Activated CD8-positive, alpha-beta T cell treated with anti-CD3 and anti-CD28 coated beads for 36 hours (primary cell): ENCODE data around the gene CYP2A7. TPM values are rescaled to one million over a fixed set of nuclear protein-coding genes. Genes with fewer than 3 reads are reported as not detected.
"Not testable (repeated sequence)": the region's sequence is repeated elsewhere in the genome, so short reads cannot be mapped to it uniquely, and the experiment has no call there.

Experiments used
- ATAC-seq: fragments of 200-7000 bp; cut with Tn5 transposase; one replicate; pipeline ENCODE4 v1.10.0; 2021; ENCODE audit warnings: mild to moderate bottlenecking, moderate library complexity
- CTCF ChIA-PET: fragments of 350-600 bp; sonication (Branson Sonifier 250); formaldehyde crosslinking; loops from one replicate; lab custom pipeline; 2021; ENCODE audit warnings: antibody characterized with exemption; lab: Charles Lee
- POLR2A ChIA-PET: fragments of 350-600 bp; sonication (Branson Sonifier 250); formaldehyde crosslinking; loops from one replicate; lab custom pipeline; 2021; ENCODE audit warnings: antibody characterized with exemption; lab: Charles Lee
- DNase-seq: peaks from one replicate; pipeline ENCODE4 v3.0.0-alpha.2; 2020
- H3K27ac Mint-ChIP-seq: one replicate; pipeline ENCODE4 v1.8.0; 2021; ENCODE audit warnings: mild to moderate bottlenecking, mixed read lengths
- H3K27me3 Mint-ChIP-seq: one replicate; pipeline ENCODE4 v1.8.0; 2021; ENCODE audit warnings: mixed read lengths
- H3K36me3 Mint-ChIP-seq: one replicate; pipeline ENCODE4 v1.8.0; 2021; ENCODE audit warnings: low read depth, mixed read lengths
- H3K4me1 Mint-ChIP-seq: one replicate; pipeline ENCODE4 v1.8.0; 2021; ENCODE audit warnings: low read depth, mixed read lengths
- H3K4me3 Mint-ChIP-seq: one replicate; pipeline ENCODE4 v1.8.0; 2021; ENCODE audit warnings: mild to moderate bottlenecking, moderate library complexity, mixed read lengths
- H3K9me3 Mint-ChIP-seq: one replicate; pipeline ENCODE4 v1.8.0; 2021; ENCODE audit warnings: mixed read lengths
- intact Hi-C: fragments of 100-400 bp; cut with micrococcal nuclease; formaldehyde crosslinking; loops from one replicate; pipeline ENCODE4 v1.10.0; 2022
- total RNA-seq, 2 experiments: library from RNA; stranded (reverse); gene quantifications; one replicate each; pipeline ENCODE4 v1.2.3, GENCODE V29; 2021
- TF ChIP-seq, protein P1 (sequence below): fragments of 200-600 bp; IDR thresholded peaks from one replicate; pipeline ENCODE4 v1.8.0; 2022; ENCODE audit warnings: antibody characterized with exemption, mild to moderate bottlenecking

Gene CYP2A7
- total RNA-seq, 2 experiments from 2014 or later, result not detected

DNA sequence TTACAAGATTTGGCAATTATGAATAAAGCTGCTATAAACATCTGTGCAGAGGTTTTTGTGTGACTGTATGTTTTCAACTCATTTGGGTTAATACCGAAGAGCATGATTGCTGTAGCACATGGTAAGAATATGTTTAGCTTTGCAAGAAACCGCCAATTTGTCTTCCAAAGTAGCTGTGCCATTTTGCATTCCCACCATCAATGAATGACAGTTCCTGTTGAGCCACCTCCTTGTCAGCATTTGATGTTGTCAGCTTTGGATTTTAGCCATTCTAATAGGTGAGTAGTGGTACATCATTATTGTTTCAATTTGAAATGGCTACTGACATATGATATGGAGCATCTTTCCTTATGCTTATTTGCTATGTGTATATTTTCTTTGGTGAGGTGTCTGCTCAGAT is 8.2 kb downstream of the CYP2A7 start:
- Mint-ChIP-seq H3K4me1 (peaks cover 14% of the 10 kb centered on the region), H3K27me3 (peaks cover 25% of the 10 kb centered on the region)
- H3K36me3 Mint-ChIP-seq, POLR2A ChIA-PET, intact Hi-C loops, H3K4me3 Mint-ChIP-seq, CTCF ChIA-PET, DNase-seq, H3K9me3 Mint-ChIP-seq, H3K27ac Mint-ChIP-seq, ATAC-seq: not testable (repeated sequence)

DNA sequence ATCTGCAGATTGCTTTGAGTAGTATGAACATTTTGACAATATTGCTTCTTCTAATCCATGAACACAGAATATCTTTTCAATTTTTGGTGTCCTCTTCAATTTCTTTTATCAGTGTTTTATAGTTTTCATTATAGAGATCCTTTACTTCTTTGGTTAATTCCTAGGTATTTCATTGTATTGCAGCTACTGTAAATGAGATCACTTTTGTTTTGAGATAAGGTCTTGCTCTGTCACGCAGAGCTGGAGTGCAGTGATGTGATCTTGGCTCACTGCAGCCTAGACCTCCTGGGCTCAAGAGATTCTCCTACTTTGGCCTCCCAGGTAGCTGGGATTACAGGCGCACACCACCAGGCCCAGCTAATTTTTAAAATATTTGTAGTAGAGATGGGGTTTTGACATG is 9.8 kb downstream of the CYP2A7 start:
- H3K4me3 Mint-ChIP-seq, result no peak overlapping the region
- intact Hi-C loops, result no loop called here
- no peak overlapping the region for H3K27ac Mint-ChIP-seq
- H3K27me3 Mint-ChIP-seq, result peaks cover 14% of the 10 kb centered on the region
- H3K9me3 Mint-ChIP-seq, result no peaks in the 10 kb centered on the region
- ChIA-PET CTCF (no interaction called here), POLR2A (no interaction called here)
- no peak for DNase-seq
- TF ChIP-seq, protein P1, sequence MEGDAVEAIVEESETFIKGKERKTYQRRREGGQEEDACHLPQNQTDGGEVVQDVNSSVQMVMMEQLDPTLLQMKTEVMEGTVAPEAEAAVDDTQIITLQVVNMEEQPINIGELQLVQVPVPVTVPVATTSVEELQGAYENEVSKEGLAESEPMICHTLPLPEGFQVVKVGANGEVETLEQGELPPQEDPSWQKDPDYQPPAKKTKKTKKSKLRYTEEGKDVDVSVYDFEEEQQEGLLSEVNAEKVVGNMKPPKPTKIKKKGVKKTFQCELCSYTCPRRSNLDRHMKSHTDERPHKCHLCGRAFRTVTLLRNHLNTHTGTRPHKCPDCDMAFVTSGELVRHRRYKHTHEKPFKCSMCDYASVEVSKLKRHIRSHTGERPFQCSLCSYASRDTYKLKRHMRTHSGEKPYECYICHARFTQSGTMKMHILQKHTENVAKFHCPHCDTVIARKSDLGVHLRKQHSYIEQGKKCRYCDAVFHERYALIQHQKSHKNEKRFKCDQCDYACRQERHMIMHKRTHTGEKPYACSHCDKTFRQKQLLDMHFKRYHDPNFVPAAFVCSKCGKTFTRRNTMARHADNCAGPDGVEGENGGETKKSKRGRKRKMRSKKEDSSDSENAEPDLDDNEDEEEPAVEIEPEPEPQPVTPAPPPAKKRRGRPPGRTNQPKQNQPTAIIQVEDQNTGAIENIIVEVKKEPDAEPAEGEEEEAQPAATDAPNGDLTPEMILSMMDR, result no peak
- peaks cover 14% of the 10 kb centered on the region for H3K4me1 Mint-ChIP-seq
- H3K36me3 Mint-ChIP-seq, result no peaks in the 10 kb centered on the region
- no peak for ATAC-seq

GRCh38 chr19:40867701-40868100 is 14.3 kb downstream of the CYP2A7 start:
- DNase-seq (no peak), ATAC-seq (no peak)
- Mint-ChIP-seq H3K4me1 (no peaks in the 10 kb centered on the region), H3K36me3 (no peaks in the 10 kb centered on the region), H3K4me3 (no peak overlapping the region), H3K9me3 (no peaks in the 10 kb centered on the region), H3K27ac (no peak overlapping the region), H3K27me3 (peaks cover 10% of the 10 kb centered on the region)
- intact Hi-C loops, result no loop called here
- POLR2A ChIA-PET, result no interaction called here
- CTCF ChIA-PET, result no interaction called here
- TF ChIP-seq, protein P1, result no peak

DNA sequence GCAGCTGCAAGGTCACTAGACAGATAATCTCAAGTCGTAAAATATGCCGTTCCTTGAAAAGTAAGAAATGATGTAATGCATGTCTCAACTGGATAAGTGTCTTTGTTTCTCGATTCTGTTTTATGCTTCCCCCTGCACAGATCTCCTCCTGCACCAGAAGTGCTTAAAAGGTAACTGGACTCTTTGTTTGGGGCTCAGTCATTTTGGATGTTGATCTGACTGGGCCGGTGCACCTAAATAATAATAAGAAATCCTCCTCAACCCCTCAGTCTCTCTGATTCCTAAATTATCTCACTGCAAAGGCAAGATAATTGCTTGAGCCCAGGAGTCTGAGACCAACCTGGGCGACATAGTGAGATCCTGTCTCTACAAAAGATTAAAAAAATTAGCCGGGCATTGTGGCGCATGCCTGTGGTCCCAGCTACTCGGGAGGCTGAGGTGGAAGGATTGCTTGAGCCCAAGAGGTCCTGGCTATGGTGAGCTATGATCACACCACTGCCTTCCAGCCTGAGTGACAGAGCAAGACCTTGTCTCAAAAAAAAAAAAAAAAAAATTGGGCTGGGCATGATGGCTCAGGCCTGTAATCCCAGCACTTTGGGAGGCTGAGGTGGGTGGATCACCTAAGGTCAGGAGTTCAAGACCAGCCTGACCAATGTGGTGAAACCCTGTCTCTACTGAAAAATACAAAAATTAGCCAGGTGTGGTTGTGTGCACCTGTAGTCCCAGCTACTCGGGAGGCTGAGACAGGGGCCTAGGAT is 17.1 kb downstream of the CYP2A7 start:
- H3K36me3 Mint-ChIP-seq, H3K9me3 Mint-ChIP-seq, H3K4me3 Mint-ChIP-seq, DNase-seq, H3K27me3 Mint-ChIP-seq, H3K4me1 Mint-ChIP-seq, intact Hi-C loops, ATAC-seq, H3K27ac Mint-ChIP-seq, POLR2A ChIA-PET, CTCF ChIA-PET: not testable (repeated sequence)

GRCh38 chr19:40862785-40863184 is 19.2 kb downstream of the CYP2A7 start:
- no peak for ATAC-seq
- ChIA-PET POLR2A (no interaction called here), CTCF (interaction anchor here (1.2 kb wide), 1 partner anchor 697 kb away, joined by 3 read pairs; no protein-coding TSS in a partner anchor)
- Mint-ChIP-seq H3K27ac (no peak overlapping the region), H3K27me3 (peaks cover 7% of the 10 kb centered on the region), H3K4me3 (no peak overlapping the region), H3K9me3 (no peaks in the 10 kb centered on the region), H3K36me3 (no peaks in the 10 kb centered on the region), H3K4me1 (no peaks in the 10 kb centered on the region)
- DNase-seq, result no peak
- TF ChIP-seq, protein P1, result no peak
- intact Hi-C loops, result no loop called here

DNA sequence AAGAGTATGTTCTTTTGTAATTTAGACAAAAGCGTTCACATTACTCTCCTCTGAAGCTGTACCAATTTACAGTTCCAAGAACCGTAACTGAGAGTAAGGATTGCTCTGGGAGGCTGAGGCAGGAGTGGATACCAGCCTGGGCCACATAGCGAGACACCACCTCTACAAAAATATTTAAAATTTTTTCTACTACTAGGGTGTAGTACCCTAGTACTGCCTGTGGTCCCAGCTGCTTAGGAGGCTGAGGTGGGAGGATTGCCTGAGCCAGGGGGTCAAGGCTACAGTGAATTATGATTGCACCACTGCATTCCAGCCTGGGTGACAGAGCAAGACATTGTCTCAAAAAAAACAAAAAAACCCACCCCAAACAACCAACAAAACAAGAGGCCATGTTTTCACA is 19.7 kb downstream of the CYP2A7 start:
- CTCF ChIA-PET, result interaction anchor here (1.2 kb wide), 1 partner anchor 697 kb away, joined by 3 read pairs; no protein-coding TSS in a partner anchor
- no peak for DNase-seq
- TF ChIP-seq, protein P1, result no peak
- H3K4me3 Mint-ChIP-seq, result no peak overlapping the region
- no peak overlapping the region for H3K27ac Mint-ChIP-seq
- H3K9me3 Mint-ChIP-seq, result no peaks in the 10 kb centered on the region
- H3K4me1 Mint-ChIP-seq, result no peaks in the 10 kb centered on the region
- POLR2A ChIA-PET, result no interaction called here
- intact Hi-C loops, result no loop called here
- H3K27me3 Mint-ChIP-seq, result peaks cover 7% of the 10 kb centered on the region
- ATAC-seq, result no peak
- no peaks in the 10 kb centered on the region for H3K36me3 Mint-ChIP-seq
